ENCODE results near the gene PROCA1.

The PROCA1 gene

GRCh38 chr17:28751600-28752366 is 40.1 kb upstream of the PROCA1 start:
- peak overlapping the region; percentile 99 for H3K27ac ChIP-seq
- TF ChIP-seq, protein P1, sequence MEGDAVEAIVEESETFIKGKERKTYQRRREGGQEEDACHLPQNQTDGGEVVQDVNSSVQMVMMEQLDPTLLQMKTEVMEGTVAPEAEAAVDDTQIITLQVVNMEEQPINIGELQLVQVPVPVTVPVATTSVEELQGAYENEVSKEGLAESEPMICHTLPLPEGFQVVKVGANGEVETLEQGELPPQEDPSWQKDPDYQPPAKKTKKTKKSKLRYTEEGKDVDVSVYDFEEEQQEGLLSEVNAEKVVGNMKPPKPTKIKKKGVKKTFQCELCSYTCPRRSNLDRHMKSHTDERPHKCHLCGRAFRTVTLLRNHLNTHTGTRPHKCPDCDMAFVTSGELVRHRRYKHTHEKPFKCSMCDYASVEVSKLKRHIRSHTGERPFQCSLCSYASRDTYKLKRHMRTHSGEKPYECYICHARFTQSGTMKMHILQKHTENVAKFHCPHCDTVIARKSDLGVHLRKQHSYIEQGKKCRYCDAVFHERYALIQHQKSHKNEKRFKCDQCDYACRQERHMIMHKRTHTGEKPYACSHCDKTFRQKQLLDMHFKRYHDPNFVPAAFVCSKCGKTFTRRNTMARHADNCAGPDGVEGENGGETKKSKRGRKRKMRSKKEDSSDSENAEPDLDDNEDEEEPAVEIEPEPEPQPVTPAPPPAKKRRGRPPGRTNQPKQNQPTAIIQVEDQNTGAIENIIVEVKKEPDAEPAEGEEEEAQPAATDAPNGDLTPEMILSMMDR (conservative IDR thresholded peaks at IDR 0.05): no peak

DNA sequence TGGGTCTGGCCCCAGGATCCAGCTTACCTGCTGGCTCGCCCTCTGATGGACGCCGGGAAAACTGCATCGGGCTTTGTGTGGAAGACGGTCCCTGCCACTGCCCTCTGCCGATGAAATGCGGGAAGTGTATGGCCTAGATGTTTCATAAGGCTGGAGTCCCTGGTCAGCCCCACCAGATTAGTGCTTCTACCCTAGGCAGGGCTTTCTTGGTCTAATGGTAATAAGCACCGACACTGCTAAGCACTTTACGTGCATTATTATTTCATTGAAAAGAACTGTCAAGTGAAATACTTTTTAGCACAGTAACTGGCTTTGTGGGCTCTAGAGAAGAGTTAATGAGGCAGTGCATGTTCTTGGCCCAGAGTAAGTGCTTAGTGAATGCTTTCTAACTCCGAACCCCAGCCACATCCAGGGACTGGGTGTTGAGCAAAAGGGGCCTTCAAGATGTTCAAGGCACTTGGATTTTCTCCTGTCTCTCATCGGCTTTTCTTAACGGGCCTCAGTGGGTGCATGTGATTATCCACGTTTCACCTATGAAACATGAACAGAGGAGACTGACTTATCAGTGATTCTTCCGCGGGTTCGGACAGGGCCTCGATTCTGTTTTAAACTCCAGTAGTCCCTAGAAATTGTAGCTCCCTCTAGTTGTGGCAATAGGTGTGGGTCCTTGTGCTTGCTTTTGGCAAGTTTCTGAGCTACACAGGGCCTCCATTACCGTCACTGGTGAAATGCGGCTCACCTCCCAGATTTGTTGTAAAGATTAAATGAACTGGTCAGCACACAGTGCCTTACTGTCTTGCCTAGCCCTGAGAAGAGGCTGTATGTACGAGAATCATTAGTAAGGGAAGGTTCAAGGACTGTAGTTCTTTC is 38.7 kb upstream of the PROCA1 start:
- peak overlapping the region; percentile 99 for H3K27ac ChIP-seq
- TF ChIP-seq, protein P1 (conservative IDR thresholded peaks at IDR 0.05): peak; percentile 100

GRCh38 chr17:28749516-28750177 is 38.0 kb upstream of the PROCA1 start:
- H3K27ac ChIP-seq: peak overlapping the region; percentile 99
- TF ChIP-seq, protein P1 (conservative IDR thresholded peaks at IDR 0.05): no peak

- H3K27ac ChIP-seq: peak overlapping the region; percentile 99
- TF ChIP-seq, protein P1 (conservative IDR thresholded peaks at IDR 0.05): no peak
These were observed 37.3 kb upstream of the PROCA1 start for GRCh38 chr17:28748852-28749515.

- TF ChIP-seq, protein P1 (conservative IDR thresholded peaks at IDR 0.05): no peak
- peak overlapping the region; percentile 99 for H3K27ac ChIP-seq
These were observed 36.4 kb upstream of the PROCA1 start for GRCh38 chr17:28747801-28748750.

- H3K27ac ChIP-seq: peak overlapping the region; percentile 99
- TF ChIP-seq, protein P1 (conservative IDR thresholded peaks at IDR 0.05): no peak
These were observed 35.5 kb upstream of the PROCA1 start for GRCh38 chr17:28747051-28747691.

All from VCaP (cell line).